Head of caudate nucleus (tissue), 42 donors: Measurements from ENCODE around the gene GPRC5D.
A peak's percentile ranks its signal among the peaks of the same experiment; 100 is the strongest.

Experiments used
- DNase-seq, 42 donors: peaks; one replicate each; pipeline versions ENCODE4 v3.0.0 to v3.0.0-alpha.2; 2020 to 2021; ENCODE audit warnings: mixed read lengths in 7 of 42
- intact Hi-C: fragments of 100-400 bp; cut with DNase I; formaldehyde crosslinking; loops from one replicate; pipeline ENCODE4 v1.15.0; 2022

The GPRC5D gene

GRCh38 chr12:12947902-12948301 is 4.1 kb downstream of the GPRC5D start:
- intact Hi-C loops = no loop called here

GRCh38 chr12:12946686-12947355 is 5.1 kb downstream of the GPRC5D start:
- intact Hi-C loops = no loop called here
- DNase-seq = peak in 37 of 42 donors; percentile 17 to 88 (median 69)

More at GRCh38 chr12:12947902-12948301, 4.1 kb downstream of the GPRC5D start:
- no peak for DNase-seq

- no peak for DNase-seq
- intact Hi-C loops = no loop called here
Measured at GRCh38 chr12:12945591-12945990, 6.4 kb downstream of the GPRC5D start.

- peak in 1 of 42 donors; percentile 20 for DNase-seq
- intact Hi-C loops = no loop called here
Measured at GRCh38 chr12:12943586-12944260, 8.2 kb downstream of the GPRC5D start.

GRCh38 chr12:12941450-12942350 is 10.3 kb downstream of the GPRC5D start:
- DNase-seq = peak in 1 of 42 donors; percentile 26
- intact Hi-C loops = no loop called here

- intact Hi-C loops = no loop called here
- DNase-seq = peak in 1 of 42 donors; percentile 3
Measured at GRCh38 chr12:12939888-12940287, 12.1 kb downstream of the GPRC5D start.

GRCh38 chr12:12938541-12938940 is 13.4 kb downstream of the GPRC5D start:
- peak in 1 of 42 donors; percentile 22 for DNase-seq
- intact Hi-C loops = no loop called here

- DNase-seq = peak in 2 of 42 donors; percentile 24 to 28
- intact Hi-C loops = no loop called here
Measured at GRCh38 chr12:12936983-12937491, 14.9 kb downstream of the GPRC5D start.

GRCh38 chr12:12934556-12934955 is 17.4 kb downstream of the GPRC5D start:
- intact Hi-C loops = no loop called here
- peak in 2 of 42 donors; percentile 5 to 20 for DNase-seq

- intact Hi-C loops = no loop called here
- peak in 1 of 42 donors; percentile 10 for DNase-seq
Measured at GRCh38 chr12:12933742-12934141, 18.2 kb downstream of the GPRC5D start.

GRCh38 chr12:12930633-12931219 is 21.2 kb downstream of the GPRC5D start:
- intact Hi-C loops = no loop called here
- no peak for DNase-seq

- intact Hi-C loops = no loop called here
- peak in 1 of 42 donors; percentile 3 for DNase-seq
Measured at GRCh38 chr12:12929696-12930095, 22.3 kb downstream of the GPRC5D start.

- intact Hi-C loops = no loop called here
- peak in 2 of 42 donors; percentile 18 to 49 for DNase-seq
Measured at GRCh38 chr12:12927211-12928079, 24.5 kb downstream of the GPRC5D start.

- intact Hi-C loops = no loop called here
- DNase-seq = no peak
Measured at GRCh38 chr12:12926571-12927071, 25.3 kb downstream of the GPRC5D start.

GRCh38 chr12:12925388-12925787 is 26.6 kb downstream of the GPRC5D start:
- no peak for DNase-seq
- intact Hi-C loops = no loop called here

GRCh38 chr12:12924169-12924568 is 27.8 kb downstream of the GPRC5D start:
- DNase-seq = no peak
- intact Hi-C loops = no loop called here

GRCh38 chr12:12922978-12923377 is 29.0 kb downstream of the GPRC5D start:
- intact Hi-C loops = no loop called here
- DNase-seq = no peak

- intact Hi-C loops = no loop called here
- no peak for DNase-seq
Measured at GRCh38 chr12:12922191-12922616, 29.8 kb downstream of the GPRC5D start.
